H1 (cell line): ENCODE results near the gene CERT1. TPM values are rescaled to one million over a fixed set of nuclear protein-coding genes. Genes with fewer than 3 reads are reported as not detected.
A peak's percentile ranks its signal among the peaks of the same experiment; 100 is the strongest.

Experiments used
- CTCF ChIA-PET: fragments of 300-600 bp; sonication (Branson Sonifier 250); formaldehyde crosslinking; loops from one replicate; lab custom pipeline; 2021; ENCODE audit not compliant: partially characterized antibody; lab: Charles Lee
- POLR2A ChIA-PET: fragments of 300-600 bp; sonication (Branson Sonifier 250); formaldehyde crosslinking; loops from one replicate; lab custom pipeline; 2021; ENCODE audit warnings: inconsistent platforms; ENCODE audit not compliant: partially characterized antibody; lab: Charles Lee
- DNase-seq, 2 experiments: peaks; one replicate each; pipeline versions ENCODE4 v3.0.0 to v3.0.0-alpha.2; 2010 to 2022; ENCODE audit warnings: low spot score in 2 of 2, low read depth in 1 of 2, mixed read lengths in 1 of 2
- FAIRE-seq: peaks from 2 replicates; lab custom pipeline; 2011; peaks lifted over from hg19 to GRCh38; lab: Jason Lieb, UNC
- H2AFZ ChIP-seq: 2 replicates; pipeline ENCODE4 v1.8.1; 2012; ENCODE audit warnings: low read length, inconsistent platforms
- H2AK5ac ChIP-seq: 2 replicates; pipeline ENCODE4 v1.6.1; 2013; ENCODE audit warnings: low read depth, low read length
- H2BK120ac ChIP-seq: replicated peaks from 2 replicates; pipeline ENCODE3; 2013; ENCODE audit warnings: low read depth, low read length, inconsistent platforms
- H2BK12ac ChIP-seq: 2 replicates; pipeline ENCODE4 v1.6.1; 2013; ENCODE audit warnings: low read depth, low read length
- H2BK15ac ChIP-seq: 2 replicates; pipeline ENCODE4 v1.6.1; 2013; ENCODE audit warnings: low read length
- H2BK20ac ChIP-seq: 2 replicates; pipeline ENCODE4 v1.6.1; 2013; ENCODE audit warnings: low read length
- H2BK5ac ChIP-seq: 2 replicates; pipeline ENCODE4 v1.6.1; 2013; ENCODE audit warnings: low read depth, low read length
- H3K14ac ChIP-seq: 2 replicates; pipeline ENCODE4 v1.6.1; 2013; ENCODE audit warnings: inconsistent platforms; ENCODE audit not compliant: insufficient read length
- H3K18ac ChIP-seq: 2 replicates; pipeline ENCODE4 v1.6.1; 2013; ENCODE audit warnings: low read length; ENCODE audit errors: extremely low read depth
- H3K23ac ChIP-seq: 2 replicates; pipeline ENCODE4 v1.6.1; 2013; ENCODE audit warnings: inconsistent platforms; ENCODE audit not compliant: insufficient read length
- H3K23me2 ChIP-seq: 2 replicates; pipeline ENCODE4 v1.6.1; 2013; ENCODE audit warnings: low read depth, low read length
- H3K27ac ChIP-seq: 2 replicates; pipeline ENCODE4 v1.6.1; 2011; ENCODE audit warnings: low read depth, low read length, inconsistent platforms
- H3K27me3 ChIP-seq, 4 experiments: replicated peaks in 1 of 4; 1 replicate in 1 of 4; 2 replicates in 3 of 4; pipeline versions ENCODE4 v1.6.1 to v1.8.1; 2011 to 2013; ENCODE audit warnings: low read length in 3 of 4, mild to moderate bottlenecking in 3 of 4, inconsistent platforms in 2 of 4, mixed read lengths in 2 of 4, moderate library complexity in 1 of 4; ENCODE audit not compliant: control insufficient read depth in 3 of 4, insufficient read depth in 3 of 4; ENCODE audit errors: extremely low read depth in 1 of 4
- H3K36me3 ChIP-seq, 4 experiments: 2 replicates each; pipeline versions ENCODE4 v1.6.1 to v1.8.1; 2011 to 2013; ENCODE audit warnings: mild to moderate bottlenecking in 4 of 4, low read length in 3 of 4, moderate library complexity in 2 of 4, control low read depth in 1 of 4, inconsistent platforms in 1 of 4; ENCODE audit not compliant: insufficient read depth in 4 of 4, control insufficient read depth in 2 of 4
- H3K4ac ChIP-seq: replicated peaks from 2 replicates; pipeline ENCODE3; 2013; ENCODE audit warnings: low read length, low read depth, mixed read lengths, inconsistent platforms; ENCODE audit not compliant: insufficient read length
- H3K4me1 ChIP-seq, 4 experiments: replicated peaks in 1 of 4; 1 replicate in 1 of 4; 2 replicates in 3 of 4; pipeline versions ENCODE4 v1.6.1 to v1.8.1; 2011 to 2013; ENCODE audit warnings: low read length in 3 of 4, inconsistent platforms in 2 of 4, mixed read lengths in 1 of 4; ENCODE audit not compliant: insufficient read depth in 4 of 4, control insufficient read depth in 3 of 4
- H3K4me2 ChIP-seq, 2 experiments: 2 replicates each; pipeline versions ENCODE4 v1.6.1 to v1.8.1; 2011 to 2013; ENCODE audit warnings: low read depth in 2 of 2, low read length in 2 of 2, control low read depth in 1 of 2, inconsistent platforms in 1 of 2, mild to moderate bottlenecking in 1 of 2; ENCODE audit not compliant: insufficient read depth in 1 of 2
- H3K4me3 ChIP-seq, 4 experiments: fragments of 200-600, 300-600 bp in 1 of 4; sonication (generic), shearing (Covaris generic), sonication (Bioruptor Twin) in 1 of 4; 2 replicates each; pipeline versions ENCODE4 v1.5.1 to v1.8.1; 2011 to 2016; ENCODE audit warnings: low read length in 4 of 4, low read depth in 3 of 4, control low read depth in 2 of 4, inconsistent platforms in 2 of 4, mild to moderate bottlenecking in 2 of 4, mixed read lengths in 1 of 4, moderate library complexity in 1 of 4; ENCODE audit not compliant: insufficient read depth in 2 of 4; ENCODE audit errors: extremely low read depth in 1 of 4
- H3K56ac ChIP-seq: replicated peaks from 2 replicates; pipeline ENCODE3; 2013; ENCODE audit warnings: low read depth, mild to moderate bottlenecking, mixed read lengths, low read length, inconsistent platforms; ENCODE audit not compliant: insufficient read length
- H3K79me1 ChIP-seq: 2 replicates; pipeline ENCODE4 v1.6.1; 2013; ENCODE audit warnings: low read depth, low read length, control low read depth
- H3K79me2 ChIP-seq, 2 experiments: 2 replicates each; pipeline versions ENCODE4 v1.6.1 to v1.8.1; 2012 to 2013; ENCODE audit warnings: low read length in 2 of 2, mild to moderate bottlenecking in 2 of 2, inconsistent platforms in 1 of 2; ENCODE audit not compliant: insufficient read depth in 2 of 2, control insufficient read depth in 1 of 2
- H3K9ac ChIP-seq, 4 experiments: replicated peaks in 1 of 4; 1 replicate in 1 of 4; 2 replicates in 3 of 4; pipeline versions ENCODE4 v1.6.1 to v1.8.1; 2011 to 2013; ENCODE audit warnings: low read depth in 3 of 4, low read length in 3 of 4, control low read depth in 2 of 4, mild to moderate bottlenecking in 2 of 4, moderate library complexity in 2 of 4, inconsistent platforms in 1 of 4; ENCODE audit errors: extremely low read depth in 1 of 4
- H3K9me3 ChIP-seq, 2 experiments: 2 replicates each; pipeline versions ENCODE4 v1.6.1 to v1.8.1; 2012 to 2013; ENCODE audit warnings: mild to moderate bottlenecking in 2 of 2, moderate library complexity in 2 of 2, control low read depth in 1 of 2, inconsistent platforms in 1 of 2, low read depth in 1 of 2, low read length in 1 of 2, mixed read lengths in 1 of 2; ENCODE audit not compliant: insufficient read depth in 2 of 2
- H4K20me1 ChIP-seq, 2 experiments: replicated peaks in 1 of 2; 2 replicates each; pipeline versions ENCODE3 to v1.8.1; 2011 to 2013; ENCODE audit warnings: inconsistent platforms in 2 of 2, low read length in 2 of 2, mild to moderate bottlenecking in 1 of 2; ENCODE audit not compliant: insufficient read depth in 2 of 2, control insufficient read depth in 1 of 2
- H4K5ac ChIP-seq: 2 replicates; pipeline ENCODE4 v1.6.1; 2013; ENCODE audit warnings: low read length, low read depth, mixed read lengths, inconsistent platforms; ENCODE audit not compliant: insufficient read length
- H4K8ac ChIP-seq: 2 replicates; pipeline ENCODE4 v1.8.0; 2013; ENCODE audit warnings: mild to moderate bottlenecking, moderate library complexity, low read length, inconsistent platforms; ENCODE audit not compliant: insufficient read depth; ENCODE audit errors: extremely low read depth
- H4K91ac ChIP-seq: replicated peaks from 2 replicates; pipeline ENCODE3; 2013; ENCODE audit warnings: low read length, mixed read lengths, inconsistent platforms; ENCODE audit not compliant: insufficient read length
- POLR2A ChIP-seq, 2 experiments: IDR thresholded peaks; 1 replicate in 1 of 2; 2 replicates in 1 of 2; pipeline ENCODE4 v1.6.1; 2011; ENCODE audit warnings: low read depth in 2 of 2, low read length in 2 of 2, mild to moderate bottlenecking in 2 of 2; ENCODE audit errors: control extremely low read depth in 1 of 2
- WGBS, 2 experiments: shearing (Covaris generic) in 1 of 2; methylation state at CpG; one replicate each; pipeline versions ENCODE4 v1.1.6 to v1.1.7; 2013 to 2015; ENCODE audit warnings: low lambda C conversion rate in 2 of 2, mixed read lengths in 2 of 2, inconsistent platforms in 1 of 2, low coverage in 1 of 2, missing lambda C conversion rate in 1 of 2; ENCODE audit not compliant: insufficient replicate concordance in 2 of 2, insufficient coverage in 1 of 2, insufficient read length in 1 of 2; ENCODE audit errors: extremely low coverage in 1 of 2, missing lambda C conversion rate in 1 of 2; 5-methylcytosine and 5-hydroxymethylcytosine counted together
- polyA plus RNA-seq, 7 experiments: library from polyadenylated mRNA; depleted of rRNA in 3 of 7; stranded (reverse) in 5 of 7; unstranded in 2 of 7; fragments of >200 nt in 5 of 7; fragments of 200-250 nt in 2 of 7; gene quantifications; 1 replicate in 5 of 7; 2 replicates in 1 of 7; 4 replicates in 1 of 7; pipeline versions ENCODE4 v1.2.1 to v1.2.3, GENCODE V29; 2011 to 2013; ENCODE audit warnings: missing spikeins in 2 of 7, mixed read lengths in 2 of 7
- total RNA-seq: library from RNA; stranded (reverse); fragmentation: NEBNext Ultra II Directional; extraction: Animal tissue kit (Norgen Biotek cat#: 25700); gene quantifications from 2 replicates; pipeline ENCODE4 v1.2.1, GENCODE V29; 2021

Gene CERT1
- total and polyA plus RNA-seq, 2 of the 8 experiments (the other 6 are each of a cell fraction or from before 2014, with no cell fraction given), result 7.8 to 55.3 TPM

DNA sequence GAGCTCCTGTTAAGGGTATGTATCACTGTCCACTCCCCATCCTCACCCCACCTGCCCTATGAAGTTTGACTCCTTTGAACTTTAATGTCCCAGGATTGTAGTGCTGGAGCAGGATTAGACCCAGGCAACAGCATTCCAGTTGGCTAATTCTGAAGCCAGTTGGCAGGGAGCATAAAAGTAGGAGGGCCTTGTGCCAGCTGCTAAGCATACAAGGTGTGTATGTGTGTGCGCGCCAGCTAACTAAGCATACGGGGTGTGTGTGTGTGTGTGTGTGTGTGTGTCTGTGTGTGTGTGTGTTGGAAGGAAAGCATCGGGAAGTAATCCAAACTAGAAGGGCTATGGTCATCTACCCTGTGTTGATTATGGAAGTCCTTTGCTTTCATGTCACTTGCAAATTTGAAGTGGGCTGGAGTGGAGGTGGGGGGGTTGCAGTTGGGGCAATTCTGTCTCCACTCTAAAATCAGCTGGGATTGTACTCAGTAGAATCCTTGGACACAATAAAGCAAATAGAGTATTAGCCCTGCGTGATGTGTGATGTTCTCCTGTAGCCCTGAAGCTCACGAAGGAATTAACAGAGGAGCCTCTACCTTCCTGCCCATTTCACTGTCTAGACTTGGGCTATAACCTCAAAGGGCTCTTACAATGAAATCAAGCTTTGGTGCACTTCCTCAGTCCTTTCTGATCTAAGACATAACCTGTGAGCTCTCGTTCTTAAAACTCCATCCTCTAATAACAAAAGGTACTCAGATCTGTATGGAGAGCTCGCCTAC lies 147.5 kb downstream of the CERT1 start:
- no peak overlapping the region for H3K27ac ChIP-seq
- no peaks in the 10 kb centered on the region for H3K23me2 ChIP-seq
- H3K79me1 ChIP-seq, result no peaks in the 10 kb centered on the region
- no peak overlapping the region for H4K8ac ChIP-seq
- H3K14ac ChIP-seq, result no peak overlapping the region
- H3K9ac ChIP-seq, result no peak overlapping the region
- no peak overlapping the region for H2BK15ac ChIP-seq
- H2AK5ac ChIP-seq, result no peak overlapping the region
- 82% methylated on average over 8 of the region's 8 CpGs; no CpG with 5 or more reads in 1 of the 2 experiments for WGBS, 2 experiments
- ChIA-PET POLR2A (interaction anchor here (1.0 to 1.6 kb wide), 5 partner anchors 8 to 319 kb away, joined by 3 to 5 read pairs (median 3); partner anchors contain the start of gene HMGCR), CTCF (interaction anchor here (0.9 to 1.8 kb wide), 4 partner anchors 9 to 23 kb away, joined by 3 to 6 read pairs (median 4); no protein-coding TSS in a partner anchor)
- H3K23ac ChIP-seq, result no peak overlapping the region
- peaks cover 4 to 9% of the 10 kb centered on the region in 2 experiments for H4K20me1 ChIP-seq
- no peaks in the 10 kb centered on the region for H3K79me2 ChIP-seq
- H3K4me3 ChIP-seq, result no peak overlapping the region
- H3K36me3 ChIP-seq, result peaks cover 16 to 39% (median 26%) of the 10 kb centered on the region in 4 experiments
- H3K18ac ChIP-seq, result no peak overlapping the region
- DNase-seq (no peak), FAIRE-seq (no peak)
- no peak overlapping the region for H2AFZ ChIP-seq
- no peaks in the 10 kb centered on the region for H3K9me3 ChIP-seq
- no peaks in the 10 kb centered on the region for H3K27me3 ChIP-seq
- H3K4ac ChIP-seq, result no peak overlapping the region
- no peak overlapping the region for H3K56ac ChIP-seq
- H3K4me2 ChIP-seq, result no peak overlapping the region
- no peak overlapping the region for H2BK12ac ChIP-seq
- no peak overlapping the region for H4K91ac ChIP-seq
- no peak overlapping the region for H4K5ac ChIP-seq
- no peaks in the 10 kb centered on the region for H3K4me1 ChIP-seq
- H2BK20ac ChIP-seq, result no peak overlapping the region
- no peak overlapping the region for H2BK120ac ChIP-seq
- H2BK5ac ChIP-seq, result no peak overlapping the region
- TF ChIP-seq POLR2A (IDR thresholded peaks at IDR 0.05; ENCODE audit: control extremely low read depth in 1 of 2, low read depth in 2 of 2, low read length in 2 of 2), result peak in 1 of 2 experiments; percentile 49; a peak in 1 of 3 replicates
